ENCODE results near the gene FIGLA. TPM values are rescaled to one million over a fixed set of nuclear protein-coding genes. Genes with fewer than 3 reads are reported as not detected.

The FIGLA gene
- total RNA-seq, 2 experiments from 2014 or later: not detected

DNA sequence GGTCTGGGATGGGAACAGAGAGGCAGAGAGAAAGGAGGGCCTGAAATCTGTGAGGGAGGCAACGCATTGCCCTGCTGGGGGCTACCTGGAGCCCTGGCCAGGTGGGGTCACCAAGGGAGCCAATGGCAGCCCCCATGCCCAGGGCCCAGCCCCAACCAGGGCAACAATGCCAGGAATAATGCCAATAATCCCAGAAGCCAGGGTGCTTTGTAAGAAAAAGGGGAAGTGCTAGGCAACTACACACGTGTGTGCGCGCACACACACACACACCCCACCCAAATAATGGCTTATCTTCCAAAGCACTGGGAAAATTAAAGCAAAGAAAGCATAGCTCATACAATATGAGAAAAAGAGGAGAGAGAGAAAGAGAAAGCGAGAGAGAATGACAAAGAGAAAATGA is 36.9 kb upstream of the FIGLA start:
- Mint-ChIP-seq H3K27ac (no peak overlapping the region), H3K36me3 (no peaks in the 10 kb centered on the region), H3K27me3 (peaks cover 7% of the 10 kb centered on the region), H3K4me1 (peaks cover 23% of the 10 kb centered on the region), H3K4me3 (no peak overlapping the region), H3K9me3 (ENCODE audit: low read depth) (no peaks in the 10 kb centered on the region)
- CTCF ChIA-PET: no interaction called here
- ATAC-seq: no peak
- DNase-seq: no peak

- Mint-ChIP-seq H3K27me3 (peaks cover 7% of the 10 kb centered on the region), H3K36me3 (no peaks in the 10 kb centered on the region), H3K4me1 (peaks cover 23% of the 10 kb centered on the region), H3K4me3 (no peak overlapping the region), H3K9me3 (ENCODE audit: low read depth) (no peaks in the 10 kb centered on the region), H3K27ac (peak overlapping the region; percentile 20)
- CTCF ChIA-PET: no interaction called here
- no peak for ATAC-seq
- DNase-seq: no peak
Observed at GRCh38 chr2:70826696-70827350, 36.4 kb upstream of the FIGLA start.

DNA sequence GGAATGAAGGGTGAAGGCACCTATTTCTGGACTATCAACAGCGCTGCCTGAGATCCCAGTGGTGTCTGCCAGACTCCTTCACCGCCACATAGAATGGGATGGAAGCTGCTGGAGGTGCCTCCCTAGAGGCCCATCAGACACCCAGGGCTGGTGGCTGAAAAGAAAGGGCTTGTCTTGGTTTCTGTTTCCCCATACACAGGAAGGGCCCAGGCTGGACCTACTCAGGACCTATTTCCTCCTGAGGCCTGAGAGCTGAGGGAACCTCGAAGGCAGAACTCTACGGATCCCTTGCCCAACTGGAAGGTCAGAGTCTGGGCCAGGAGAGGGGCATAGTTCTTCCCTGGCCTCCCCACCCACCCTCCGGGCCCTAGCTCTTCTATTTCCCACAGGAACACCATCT is 32.8 kb upstream of the FIGLA start:
- no peaks in the 10 kb centered on the region for H3K9me3 Mint-ChIP-seq (ENCODE audit: low read depth)
- CTCF ChIA-PET: interaction anchor here (0.6 to 0.7 kb wide), 2 partner anchors 37 to 535 kb away, joined by 3 to 4 read pairs; no protein-coding TSS in a partner anchor
- H3K36me3 Mint-ChIP-seq: no peaks in the 10 kb centered on the region
- ATAC-seq (no peak), DNase-seq (no peak)
- no peaks in the 10 kb centered on the region for H3K27me3 Mint-ChIP-seq
- H3K27ac Mint-ChIP-seq: peak overlapping the region; percentile 60
- peaks cover 27% of the 10 kb centered on the region for H3K4me1 Mint-ChIP-seq
- no peak overlapping the region for H3K4me3 Mint-ChIP-seq

DNA sequence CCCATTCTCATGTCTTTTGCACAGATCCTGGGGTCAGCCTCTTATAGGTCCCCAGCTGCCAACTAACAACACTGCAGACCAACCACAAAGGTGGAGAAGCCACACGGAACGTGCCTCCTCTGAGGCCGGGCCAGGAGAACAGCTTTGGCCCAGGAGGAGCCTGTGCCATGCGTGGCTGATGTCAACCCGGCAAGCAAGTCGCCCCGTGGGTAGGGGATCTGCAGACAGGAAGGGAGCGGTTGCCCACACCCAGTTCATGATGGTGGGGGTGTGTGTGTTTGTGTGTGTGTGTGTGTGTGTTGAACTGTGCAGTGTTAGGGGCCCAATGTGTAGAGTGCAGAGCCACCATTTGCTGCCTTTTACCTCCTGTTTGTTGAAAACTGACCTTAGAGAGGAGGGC is 32.4 kb upstream of the FIGLA start:
- Mint-ChIP-seq H3K9me3 (ENCODE audit: low read depth) (no peaks in the 10 kb centered on the region), H3K27me3 (peaks cover 2% of the 10 kb centered on the region), H3K36me3 (no peaks in the 10 kb centered on the region), H3K4me1 (peaks cover 31% of the 10 kb centered on the region), H3K27ac (peak overlapping the region; percentile 60), H3K4me3 (no peak overlapping the region)
- no peak for DNase-seq
- CTCF ChIA-PET: interaction anchor here (0.6 kb wide), 1 partner anchor 37 kb away, joined by 4 read pairs; no protein-coding TSS in a partner anchor
- ATAC-seq: no peak

- H3K27ac Mint-ChIP-seq: no peak within 1 kb of the TSS
- ATAC-seq: no peak
- CTCF ChIA-PET: interaction anchor here (0.6 kb wide), 1 partner anchor 137 kb away, joined by 3 read pairs; no protein-coding TSS in a partner anchor
Observed at GRCh38 chr2:70820499-70820898, 30.1 kb upstream of the FIGLA start, which contains the start of gene CLEC4F. TSS of gene CLEC4F (minus strand) at chr2:70820599. CDS start at chr2:70820523, 76 bp downstream.

DNA sequence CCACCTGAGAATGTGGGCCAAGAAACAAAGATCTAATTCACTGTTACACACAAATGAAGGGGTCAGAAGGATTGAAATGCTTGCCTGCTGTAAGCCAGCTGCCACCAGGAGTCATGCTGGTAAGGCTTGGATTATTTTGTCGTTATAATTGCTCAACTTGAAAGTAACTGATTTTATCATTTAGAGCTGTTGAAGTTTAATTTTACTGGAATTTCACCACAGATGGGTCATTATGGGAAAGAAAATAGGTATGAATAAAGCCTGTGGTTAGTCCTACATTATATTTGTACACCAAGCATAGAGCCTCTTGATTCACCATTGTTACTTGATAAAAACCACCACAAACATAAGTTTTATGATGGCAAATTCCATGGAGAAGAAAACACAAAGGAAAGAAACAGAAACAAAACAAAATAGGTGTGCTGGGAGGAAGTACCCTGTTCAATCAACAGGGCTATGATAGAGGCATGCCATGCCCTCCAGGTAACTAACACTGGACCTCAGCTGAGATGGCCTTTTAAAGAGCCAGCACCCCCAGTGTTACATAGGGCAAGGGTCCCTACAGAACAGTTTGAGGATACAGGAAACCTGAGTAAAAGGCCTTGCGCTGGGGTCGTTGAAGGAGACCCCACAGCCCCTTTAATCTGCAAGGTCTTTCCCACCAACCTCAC is 27.0 kb upstream of the FIGLA start:
- no peak overlapping the region for H3K4me3 Mint-ChIP-seq
- ATAC-seq: no peak
- DNase-seq: no peak
- CTCF ChIA-PET: interaction anchor here (1.6 kb wide), 1 partner anchor 131 kb away, joined by 4 read pairs; no protein-coding TSS in a partner anchor
- peaks cover 17% of the 10 kb centered on the region for H3K4me1 Mint-ChIP-seq
- peaks cover 4% of the 10 kb centered on the region for H3K27me3 Mint-ChIP-seq
- H3K36me3 Mint-ChIP-seq: no peaks in the 10 kb centered on the region
- no peak overlapping the region for H3K27ac Mint-ChIP-seq
- no peaks in the 10 kb centered on the region for H3K9me3 Mint-ChIP-seq (ENCODE audit: low read depth)

More at GRCh38 chr2:70820499-70820898, 30.1 kb upstream of the FIGLA start, which contains the start of gene CLEC4F:
- Mint-ChIP-seq H3K36me3 (no peaks in the 10 kb centered on the region), H3K4me1 (peaks cover 30% of the 10 kb centered on the region), H3K9me3 (ENCODE audit: low read depth) (no peaks in the 10 kb centered on the region), H3K4me3 (no peak within 1 kb of the TSS), H3K27me3 (peaks cover 3% of the 10 kb centered on the region)
- DNase-seq: no peak

DNA sequence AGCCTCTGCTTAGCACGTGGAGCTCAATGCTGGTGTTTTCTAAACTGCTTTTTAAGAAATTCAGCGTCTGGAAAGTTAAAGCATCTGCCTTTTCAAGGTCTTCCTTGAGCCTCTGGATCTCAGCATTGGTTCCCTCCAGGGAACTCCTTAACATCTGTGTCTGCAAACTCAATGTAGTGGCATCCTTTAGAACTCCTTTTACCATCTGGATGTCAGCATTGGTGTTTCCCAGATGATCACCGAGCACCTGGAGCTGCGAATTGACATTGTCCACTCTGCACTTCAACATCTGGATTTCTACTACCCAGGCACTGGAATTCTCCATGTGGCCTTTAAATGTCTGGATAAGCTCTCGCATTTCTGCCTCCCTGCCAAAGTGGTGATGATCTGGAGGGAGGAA is 26.3 kb upstream of the FIGLA start:
- no peak overlapping the region for H3K27ac Mint-ChIP-seq
- H3K27me3 Mint-ChIP-seq: peaks cover 4% of the 10 kb centered on the region
- DNase-seq (no peak), ATAC-seq (no peak)
- H3K4me1 Mint-ChIP-seq: peaks cover 16% of the 10 kb centered on the region
- H3K9me3 Mint-ChIP-seq (ENCODE audit: low read depth): no peaks in the 10 kb centered on the region
- H3K4me3 Mint-ChIP-seq: no peak overlapping the region
- CTCF ChIA-PET: interaction anchor here (1.6 kb wide), 1 partner anchor 131 kb away, joined by 4 read pairs; no protein-coding TSS in a partner anchor
- no peaks in the 10 kb centered on the region for H3K36me3 Mint-ChIP-seq

DNA sequence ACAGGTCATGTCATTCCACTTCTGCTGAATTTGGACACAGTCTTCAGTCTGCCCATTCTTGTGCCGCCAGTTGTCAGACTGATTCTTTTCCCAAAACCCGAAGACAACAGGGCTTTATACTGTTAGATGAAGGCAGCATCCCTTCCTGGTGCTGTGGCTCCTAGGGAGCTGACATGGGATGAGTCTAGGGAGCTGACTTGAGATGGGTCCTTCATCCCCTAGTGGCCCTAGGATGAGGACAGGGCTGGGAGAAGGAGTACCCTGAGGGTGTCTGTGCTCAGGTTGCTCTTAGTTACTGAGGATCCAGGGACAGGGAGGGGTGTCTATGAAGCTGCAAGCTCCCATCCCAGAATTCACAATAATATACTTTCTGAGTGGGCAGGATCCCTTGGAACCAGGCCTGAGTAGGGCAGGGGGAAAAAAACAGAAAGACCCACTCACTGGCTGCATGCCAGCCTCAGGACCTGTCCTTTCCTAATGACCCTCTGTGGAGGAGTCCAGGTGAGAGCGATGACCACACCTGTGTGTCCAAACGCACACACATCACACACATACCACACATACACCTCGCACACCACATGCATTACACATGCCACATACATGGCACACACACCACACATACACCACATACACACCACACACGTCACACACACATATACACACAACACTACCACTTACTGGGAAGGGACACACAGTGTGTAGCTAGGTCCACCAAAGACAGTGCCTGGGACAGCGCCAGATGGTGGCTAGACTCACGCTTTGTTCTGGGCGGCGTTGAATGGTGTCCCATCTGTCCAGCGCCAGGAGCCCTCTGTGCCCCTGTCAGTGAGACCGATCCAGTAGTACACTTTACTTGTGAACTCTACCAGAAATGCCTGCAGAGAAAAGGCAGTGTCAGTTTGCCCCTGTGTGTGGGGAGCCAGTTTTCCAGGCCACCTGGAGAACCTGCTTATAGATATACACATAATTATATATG is 18.8 kb upstream of the FIGLA start:
- Mint-ChIP-seq H3K27ac (no peak overlapping the region), H3K4me1 (peaks cover 3% of the 10 kb centered on the region), H3K4me3 (no peak overlapping the region), H3K36me3 (no peaks in the 10 kb centered on the region), H3K27me3 (peaks cover 16% of the 10 kb centered on the region), H3K9me3 (ENCODE audit: low read depth) (no peaks in the 10 kb centered on the region)
- ATAC-seq (no peak), DNase-seq (no peak)
- CTCF ChIA-PET: interaction anchor here (1.4 kb wide), 1 partner anchor 55 kb away, joined by 3 read pairs; no protein-coding TSS in a partner anchor

DNA sequence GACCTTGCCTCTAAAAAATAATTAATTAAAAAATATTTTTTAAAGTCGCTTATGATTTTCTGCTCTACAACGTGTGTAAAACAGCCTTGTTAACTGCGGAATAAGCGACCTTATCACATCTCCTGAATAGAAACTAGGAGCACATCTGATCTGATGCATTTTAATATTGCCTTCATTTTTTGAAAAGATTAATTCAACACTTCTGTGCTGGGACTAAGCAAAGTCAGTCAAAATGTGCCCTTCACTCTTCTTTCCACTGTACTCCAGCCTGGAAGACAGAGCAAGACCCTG is 17.3 kb upstream of the FIGLA start:
- H3K27me3 Mint-ChIP-seq: peaks cover 20% of the 10 kb centered on the region
- DNase-seq (no peak), ATAC-seq (no peak)
- CTCF ChIA-PET: no interaction called here
- no peak overlapping the region for H3K4me3 Mint-ChIP-seq
- no peaks in the 10 kb centered on the region for H3K9me3 Mint-ChIP-seq (ENCODE audit: low read depth)
- H3K4me1 Mint-ChIP-seq: peaks cover 3% of the 10 kb centered on the region
- no peaks in the 10 kb centered on the region for H3K36me3 Mint-ChIP-seq
- no peak overlapping the region for H3K27ac Mint-ChIP-seq

DNA sequence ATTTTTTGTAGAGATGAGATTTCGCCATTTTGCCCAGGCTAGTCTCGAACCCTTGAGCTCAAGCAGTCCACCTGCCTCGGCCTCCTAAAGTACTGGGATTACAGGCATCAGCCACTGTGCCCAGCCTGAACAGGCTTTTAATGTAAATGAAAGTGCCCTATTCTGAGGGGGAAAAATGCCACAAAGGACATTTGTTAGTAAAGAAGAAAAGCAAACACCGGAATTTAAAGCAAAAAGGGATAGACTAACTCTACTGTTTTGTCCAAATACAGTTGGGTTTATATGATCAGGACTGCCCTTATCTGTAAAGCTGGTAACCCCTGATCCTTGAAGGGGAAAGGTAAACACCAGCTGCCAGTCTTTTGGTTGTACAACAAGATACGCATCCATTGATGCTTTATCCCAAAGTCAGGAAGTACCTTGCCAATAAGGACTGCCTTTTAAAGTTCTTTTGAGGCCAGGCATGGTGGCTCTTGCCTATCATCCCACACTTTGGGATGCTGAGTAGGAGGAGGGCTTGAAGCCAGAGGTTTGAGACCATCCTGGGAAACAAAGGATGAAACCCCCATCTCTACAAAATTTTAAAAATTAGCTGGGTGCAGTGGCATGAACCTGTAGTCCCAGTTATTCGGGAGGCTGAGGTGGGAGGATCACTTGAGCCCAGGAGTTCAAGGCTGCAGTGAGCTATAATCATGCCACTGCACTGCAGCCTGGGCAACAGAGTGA is 16.8 kb upstream of the FIGLA start:
- Mint-ChIP-seq H3K27me3 (peaks cover 21% of the 10 kb centered on the region), H3K4me3 (no peak overlapping the region), H3K9me3 (ENCODE audit: low read depth) (no peaks in the 10 kb centered on the region), H3K4me1 (peaks cover 3% of the 10 kb centered on the region), H3K36me3 (no peaks in the 10 kb centered on the region), H3K27ac (no peak overlapping the region)
- CTCF ChIA-PET: no interaction called here
- ATAC-seq (no peak), DNase-seq (no peak)

- no peaks in the 10 kb centered on the region for H3K9me3 Mint-ChIP-seq (ENCODE audit: low read depth)
- ATAC-seq (no peak), DNase-seq (no peak)
- H3K27me3 Mint-ChIP-seq: peaks cover 21% of the 10 kb centered on the region
- H3K27ac Mint-ChIP-seq: no peak overlapping the region
- peaks cover 3% of the 10 kb centered on the region for H3K4me1 Mint-ChIP-seq
- no peaks in the 10 kb centered on the region for H3K36me3 Mint-ChIP-seq
- CTCF ChIA-PET: interaction anchor here (1.2 kb wide), 1 partner anchor 10 kb away, joined by 3 read pairs; no protein-coding TSS in a partner anchor
- no peak overlapping the region for H3K4me3 Mint-ChIP-seq
Observed at GRCh38 chr2:70806620-70807019, 16.2 kb upstream of the FIGLA start.

GRCh38 chr2:70806013-70806412 is 15.6 kb upstream of the FIGLA start:
- H3K4me1 Mint-ChIP-seq: peaks cover 3% of the 10 kb centered on the region
- CTCF ChIA-PET: interaction anchor here (1.2 to 1.8 kb wide), 2 partner anchors 9 to 140 kb away, joined by 3 to 5 read pairs; no protein-coding TSS in a partner anchor
- H3K36me3 Mint-ChIP-seq: no peaks in the 10 kb centered on the region
- H3K4me3 Mint-ChIP-seq: no peak overlapping the region
- DNase-seq (no peak), ATAC-seq (no peak)
- no peak overlapping the region for H3K27ac Mint-ChIP-seq
- peaks cover 27% of the 10 kb centered on the region for H3K27me3 Mint-ChIP-seq
- H3K9me3 Mint-ChIP-seq (ENCODE audit: low read depth): no peaks in the 10 kb centered on the region
